Endothelial cell of umbilical vein (primary cell): ENCODE results near the gene ANKS1A. TPM values are rescaled to one million over a fixed set of nuclear protein-coding genes. Genes with fewer than 3 reads are reported as not detected.

ENCODE experiments used
- BruUV-seq: library from RNA; stranded (reverse); fragments of 400-500 nt; replicated peaks from 2 replicates; lab custom pipeline; 2021; lab: Mats Ljungman, UMichigan
- CTCF ChIA-PET: fragments of 300-600, 350-600 bp; sonication (Branson Sonifier 250); formaldehyde crosslinking; loops from one replicate; lab custom pipeline; 2021; ENCODE audit warnings: antibody characterized with exemption, inconsistent platforms; lab: Charles Lee
- POLR2A ChIA-PET: fragments of 300-600, 350-600 bp; sonication (Branson Sonifier 250); formaldehyde crosslinking; loops from one replicate; lab custom pipeline; 2021; ENCODE audit warnings: antibody characterized with exemption, inconsistent platforms; lab: Charles Lee
- DNase-seq: peaks from one replicate; pipeline ENCODE4 v3.0.0-alpha.2; 2011; ENCODE audit warnings: low read depth, low spot score
- FAIRE-seq: peaks from 2 replicates; lab custom pipeline; 2011; peaks lifted over from hg19 to GRCh38; lab: Jason Lieb, UNC
- H2AFZ ChIP-seq: 2 replicates; pipeline ENCODE4 v1.6.0; 2012; ENCODE audit warnings: low read depth, low read length, control low read depth, inconsistent platforms
- H3K27ac ChIP-seq: 2 replicates; pipeline ENCODE4 v1.5.1; 2011; ENCODE audit warnings: low read depth, mild to moderate bottlenecking, control low read depth, low read length, moderate library complexity; ENCODE audit not compliant: insufficient read depth
- H3K27me3 ChIP-seq, 2 experiments: 2 replicates each; pipeline versions ENCODE4 v1.6.0 to v1.6.1; 2011; ENCODE audit warnings: low read length in 2 of 2, mixed read lengths in 1 of 2; ENCODE audit not compliant: control insufficient read depth in 2 of 2, insufficient read depth in 2 of 2
- H3K36me3 ChIP-seq, 2 experiments: 2 replicates in 1 of 2; 3 replicates in 1 of 2; pipeline ENCODE4 v1.5.1; 2011; ENCODE audit warnings: low read length in 2 of 2, mild to moderate bottlenecking in 1 of 2, moderate library complexity in 1 of 2; ENCODE audit not compliant: control insufficient read depth in 2 of 2, insufficient read depth in 2 of 2; ENCODE audit errors: extremely low read depth in 1 of 2
- H3K4me1 ChIP-seq: 3 replicates; pipeline ENCODE4 v1.5.1; 2011; ENCODE audit warnings: mild to moderate bottlenecking, low read length; ENCODE audit not compliant: control insufficient read depth, insufficient read depth; ENCODE audit errors: extremely low read depth
- H3K4me2 ChIP-seq: 2 replicates; pipeline ENCODE4 v1.6.1; 2011; ENCODE audit warnings: low read length, control low read depth, mixed read lengths; ENCODE audit not compliant: insufficient read depth
- H3K4me3 ChIP-seq, 3 experiments: fragments of 200-600 bp in 1 of 3; sonication (generic), shearing (Covaris generic) in 1 of 3; replicated peaks in 1 of 3; 2 replicates each; pipeline ENCODE4 v1.5.1; 2011 to 2016; ENCODE audit warnings: control low read depth in 3 of 3, low read length in 3 of 3, mild to moderate bottlenecking in 2 of 3, inconsistent platforms in 1 of 3, low read depth in 1 of 3, moderate library complexity in 1 of 3; ENCODE audit not compliant: insufficient read depth in 1 of 3
- H3K79me2 ChIP-seq: 2 replicates; pipeline ENCODE4 v1.6.0; 2012; ENCODE audit warnings: low read length, inconsistent platforms; ENCODE audit not compliant: control insufficient read depth, insufficient read depth
- H3K9ac ChIP-seq: replicated peaks from 2 replicates; pipeline ENCODE3; 2011; ENCODE audit warnings: low read length, control low read depth; ENCODE audit not compliant: insufficient read depth; ENCODE audit errors: extremely low read depth
- H3K9me1 ChIP-seq: replicated peaks from 3 replicates; pipeline ENCODE4 v1.6.0; 2011; ENCODE audit warnings: mild to moderate bottlenecking, low read length; ENCODE audit not compliant: control insufficient read depth, insufficient read depth; ENCODE audit errors: extremely low read depth
- H3K9me3 ChIP-seq: replicated peaks from 2 replicates; pipeline ENCODE4 v1.5.1; 2012; ENCODE audit warnings: low read length, inconsistent platforms; ENCODE audit not compliant: control insufficient read depth, insufficient read depth
- H4K20me1 ChIP-seq: replicated peaks from 2 replicates; pipeline ENCODE3; 2011; ENCODE audit warnings: mild to moderate bottlenecking, low read length; ENCODE audit not compliant: control insufficient read depth, insufficient read depth; ENCODE audit errors: extremely low read depth
- EZH2 ChIP-seq: IDR thresholded peaks from 2 replicates; pipeline ENCODE4 v1.6.1; 2012; ENCODE audit warnings: borderline replicate concordance, low read depth, mild to moderate bottlenecking, moderate library complexity, low read length, inconsistent platforms; ENCODE audit not compliant: severe bottlenecking
- FOS ChIP-seq: IDR thresholded peaks from 2 replicates; pipeline ENCODE4 v1.6.1; 2011; ENCODE audit warnings: mild to moderate bottlenecking, low read length, moderate library complexity, borderline replicate concordance; ENCODE audit not compliant: insufficient read depth
- GATA2 ChIP-seq: IDR thresholded peaks from 2 replicates; pipeline ENCODE4 v1.7.0; 2011; ENCODE audit warnings: low read depth, mild to moderate bottlenecking, moderate library complexity, mixed read lengths, low read length; ENCODE audit not compliant: insufficient read length, insufficient read depth
- JUN ChIP-seq: IDR thresholded peaks from 2 replicates; pipeline ENCODE4 v1.6.1; 2011; ENCODE audit warnings: borderline replicate concordance, low read depth; ENCODE audit not compliant: insufficient read length, insufficient read depth
- MYC ChIP-seq: IDR thresholded peaks from one replicate; pipeline ENCODE4 v1.6.1; 2011; ENCODE audit warnings: mild to moderate bottlenecking, low read depth, low read length
- POLR2A ChIP-seq: IDR thresholded peaks from 2 replicates; pipeline ENCODE4 v1.6.1; 2012; ENCODE audit warnings: low read depth, mild to moderate bottlenecking, control low read depth, low read length
- POLR2AphosphoS5 ChIP-seq: IDR thresholded peaks from 2 replicates; pipeline ENCODE4 v1.6.1; 2012; ENCODE audit warnings: low read depth, mild to moderate bottlenecking, control low read depth, low read length, moderate library complexity; ENCODE audit not compliant: insufficient read depth
- dilution Hi-C: fragments of 300-500 bp; cut with MboI; formaldehyde crosslinking; loops from one replicate; pipeline ENCODE4 v1.15.0; 2019; ENCODE audit warnings: low sequenced_read_pairs; ENCODE audit not compliant: extremely low pct_ligation_motif_present
- intact Hi-C: fragments of 100-400 bp; cut with micrococcal nuclease; formaldehyde crosslinking; loops from one replicate; pipeline ENCODE4 v1.10.0; 2022
- polyA plus RNA-seq, 4 experiments: library from polyadenylated mRNA; depleted of rRNA in 3 of 4; stranded (reverse) in 3 of 4; unstranded in 1 of 4; fragments of >200 nt; gene quantifications; 2 replicates each; pipeline versions ENCODE4 v1.2.1 to v1.2.3, GENCODE V29; 2011 to 2012; ENCODE audit warnings: missing spikeins in 1 of 4
- total RNA-seq: library from RNA; stranded (reverse); gene quantifications from 2 replicates; pipeline ENCODE4 v1.2.3, GENCODE V29; 2021
- TF ChIP-seq, protein P1 (sequence below): IDR thresholded peaks from 2 replicates; pipeline ENCODE4 v1.6.1; 2011; ENCODE audit not compliant: insufficient read depth, insufficient read length
- TF ChIP-seq, protein P2 (sequence below), 2 donors: IDR thresholded peaks; 1 replicate in 1 of 2; 2 replicates in 1 of 2; pipeline ENCODE4 v1.5.1; 2011; ENCODE audit warnings: low read length in 2 of 2, mild to moderate bottlenecking in 2 of 2, moderate library complexity in 2 of 2, control low read depth in 1 of 2, inconsistent platforms in 1 of 2, low read depth in 1 of 2; ENCODE audit not compliant: insufficient read depth in 1 of 2; ENCODE audit errors: extremely low read depth in 1 of 2

ANKS1A gene
- total and polyA plus RNA-seq, 2 donors (not counting 3 experiments of a cell fraction or from before 2014, with no cell fraction given) = 8.9 to 26.1 TPM

DNA sequence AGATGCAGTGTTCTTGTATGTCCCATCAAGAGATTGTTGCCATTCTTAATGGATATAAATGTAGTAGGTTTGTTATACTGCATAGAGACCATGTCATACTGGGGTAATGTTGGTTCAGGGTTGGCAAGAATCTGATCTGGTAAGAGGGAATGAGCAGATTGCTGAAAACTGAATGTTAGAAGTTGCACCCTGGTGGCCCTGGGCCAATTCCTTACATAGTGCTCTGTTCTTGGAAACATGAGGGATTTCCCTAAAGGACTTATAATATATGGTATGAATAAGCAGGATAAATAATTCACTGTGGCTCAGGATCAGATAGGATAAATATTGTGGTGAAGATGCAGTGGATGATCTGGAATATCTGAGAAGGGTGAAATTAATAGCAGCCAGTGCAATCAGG, 70.2 kb downstream of the ANKS1A start:
- Histone ChIP-seq H3K27me3 (no peaks in the 10 kb centered on the region), H3K4me3 (no peak overlapping the region), H3K9me3 (no peaks in the 10 kb centered on the region), H3K79me2 (no peaks in the 10 kb centered on the region), H3K27ac (no peak overlapping the region), H3K9ac (no peak overlapping the region), H3K4me1 (peaks cover 3% of the 10 kb centered on the region), H3K4me2 (no peak overlapping the region), H2AFZ (no peak overlapping the region), H3K36me3 (no peaks in the 10 kb centered on the region), H4K20me1 (no peaks in the 10 kb centered on the region), H3K9me1 (no peaks in the 10 kb centered on the region)
- intact Hi-C loops = loop anchor here (10.0 kb wide), 1 partner anchor 64 kb away; no protein-coding TSS in a partner anchor
- ChIA-PET POLR2A (no interaction called here), CTCF (no interaction called here)
- BruUV-seq = no TSS peak
- dilution Hi-C loops = no loop called here
- no peak for FAIRE-seq
- no peak for DNase-seq
- TF ChIP-seq POLR2AphosphoS5 (no peak), JUN (no peak), FOS (no peak), EZH2 (no peak), MYC (no peak), POLR2A (no peak), GATA2 (no peak)
- TF ChIP-seq, protein P1, sequence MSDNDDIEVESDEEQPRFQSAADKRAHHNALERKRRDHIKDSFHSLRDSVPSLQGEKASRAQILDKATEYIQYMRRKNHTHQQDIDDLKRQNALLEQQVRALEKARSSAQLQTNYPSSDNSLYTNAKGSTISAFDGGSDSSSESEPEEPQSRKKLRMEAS = no peak
- TF ChIP-seq, protein P2, sequence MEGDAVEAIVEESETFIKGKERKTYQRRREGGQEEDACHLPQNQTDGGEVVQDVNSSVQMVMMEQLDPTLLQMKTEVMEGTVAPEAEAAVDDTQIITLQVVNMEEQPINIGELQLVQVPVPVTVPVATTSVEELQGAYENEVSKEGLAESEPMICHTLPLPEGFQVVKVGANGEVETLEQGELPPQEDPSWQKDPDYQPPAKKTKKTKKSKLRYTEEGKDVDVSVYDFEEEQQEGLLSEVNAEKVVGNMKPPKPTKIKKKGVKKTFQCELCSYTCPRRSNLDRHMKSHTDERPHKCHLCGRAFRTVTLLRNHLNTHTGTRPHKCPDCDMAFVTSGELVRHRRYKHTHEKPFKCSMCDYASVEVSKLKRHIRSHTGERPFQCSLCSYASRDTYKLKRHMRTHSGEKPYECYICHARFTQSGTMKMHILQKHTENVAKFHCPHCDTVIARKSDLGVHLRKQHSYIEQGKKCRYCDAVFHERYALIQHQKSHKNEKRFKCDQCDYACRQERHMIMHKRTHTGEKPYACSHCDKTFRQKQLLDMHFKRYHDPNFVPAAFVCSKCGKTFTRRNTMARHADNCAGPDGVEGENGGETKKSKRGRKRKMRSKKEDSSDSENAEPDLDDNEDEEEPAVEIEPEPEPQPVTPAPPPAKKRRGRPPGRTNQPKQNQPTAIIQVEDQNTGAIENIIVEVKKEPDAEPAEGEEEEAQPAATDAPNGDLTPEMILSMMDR (IDR thresholded peaks at IDR 0.05; ENCODE audit: extremely low read depth in 1 of 2, insufficient read depth in 1 of 2, low read depth in 1 of 2, low read length in 2 of 2) = no peak
